Keratinocyte (primary cell): ENCODE measurements around the gene FRMPD2.

Source experiments
- CTCF ChIP-seq, 3 experiments: IDR thresholded peaks in 1 of 3; conservative IDR thresholded peaks in 1 of 3; optimal IDR thresholded peaks in 1 of 3; 2 replicates in 2 of 3; 3 replicates in 1 of 3; pipeline versions ENCODE3 to v1.5.1; 2011; ENCODE audit warnings: low read length in 3 of 3, mild to moderate bottlenecking in 3 of 3, moderate library complexity in 2 of 3, control low read depth in 1 of 3, inconsistent platforms in 1 of 3; ENCODE audit not compliant: insufficient read depth in 2 of 3; ENCODE audit errors: extremely low read depth in 1 of 3
- EZH2 ChIP-seq: IDR thresholded peaks from one replicate; pipeline ENCODE4 v1.6.1; 2012; ENCODE audit warnings: inconsistent platforms, mild to moderate bottlenecking, low read length, moderate library complexity

- TF ChIP-seq CTCF (optimal IDR thresholded peaks at IDR 0.05 in 1 of 3, IDR thresholded peaks at IDR 0.05 in 1 of 3, conservative IDR thresholded peaks at IDR 0.05 in 1 of 3; ENCODE audit: extremely low read depth in 1 of 3, insufficient read depth in 2 of 3, low read length in 3 of 3) (no peak), EZH2 (no peak)
Measured at GRCh38 chr10:48235501-48235900, 39.0 kb downstream of the FRMPD2 start.
